Endothelial cell of umbilical vein (primary cell): ENCODE measurements around the gene TENM4. TPM values are rescaled to one million over a fixed set of nuclear protein-coding genes. Genes with fewer than 3 reads are reported as not detected.

ENCODE experiments used
- BruUV-seq: library from RNA; stranded (reverse); fragments of 400-500 nt; replicated peaks from 2 replicates; lab custom pipeline; 2021; lab: Mats Ljungman, UMichigan
- CTCF ChIA-PET: fragments of 300-600, 350-600 bp; sonication (Branson Sonifier 250); formaldehyde crosslinking; loops from one replicate; lab custom pipeline; 2021; ENCODE audit warnings: antibody characterized with exemption, inconsistent platforms; lab: Charles Lee
- POLR2A ChIA-PET: fragments of 300-600, 350-600 bp; sonication (Branson Sonifier 250); formaldehyde crosslinking; loops from one replicate; lab custom pipeline; 2021; ENCODE audit warnings: antibody characterized with exemption, inconsistent platforms; lab: Charles Lee
- DNase-seq: peaks from one replicate; pipeline ENCODE4 v3.0.0-alpha.2; 2011; ENCODE audit warnings: low read depth, low spot score
- FAIRE-seq: peaks from 2 replicates; lab custom pipeline; 2011; peaks lifted over from hg19 to GRCh38; lab: Jason Lieb, UNC
- H2AFZ ChIP-seq: 2 replicates; pipeline ENCODE4 v1.6.0; 2012; ENCODE audit warnings: low read depth, low read length, control low read depth, inconsistent platforms
- H3K27ac ChIP-seq: 2 replicates; pipeline ENCODE4 v1.5.1; 2011; ENCODE audit warnings: low read depth, mild to moderate bottlenecking, control low read depth, low read length, moderate library complexity; ENCODE audit not compliant: insufficient read depth
- H3K27me3 ChIP-seq, 2 experiments: 2 replicates each; pipeline versions ENCODE4 v1.6.0 to v1.6.1; 2011; ENCODE audit warnings: low read length in 2 of 2, mixed read lengths in 1 of 2; ENCODE audit not compliant: control insufficient read depth in 2 of 2, insufficient read depth in 2 of 2
- H3K36me3 ChIP-seq, 2 experiments: 2 replicates in 1 of 2; 3 replicates in 1 of 2; pipeline ENCODE4 v1.5.1; 2011; ENCODE audit warnings: low read length in 2 of 2, mild to moderate bottlenecking in 1 of 2, moderate library complexity in 1 of 2; ENCODE audit not compliant: control insufficient read depth in 2 of 2, insufficient read depth in 2 of 2; ENCODE audit errors: extremely low read depth in 1 of 2
- H3K4me1 ChIP-seq: 3 replicates; pipeline ENCODE4 v1.5.1; 2011; ENCODE audit warnings: mild to moderate bottlenecking, low read length; ENCODE audit not compliant: control insufficient read depth, insufficient read depth; ENCODE audit errors: extremely low read depth
- H3K4me2 ChIP-seq: 2 replicates; pipeline ENCODE4 v1.6.1; 2011; ENCODE audit warnings: low read length, control low read depth, mixed read lengths; ENCODE audit not compliant: insufficient read depth
- H3K4me3 ChIP-seq, 3 experiments: fragments of 200-600 bp in 1 of 3; sonication (generic), shearing (Covaris generic) in 1 of 3; replicated peaks in 1 of 3; 2 replicates each; pipeline ENCODE4 v1.5.1; 2011 to 2016; ENCODE audit warnings: control low read depth in 3 of 3, low read length in 3 of 3, mild to moderate bottlenecking in 2 of 3, inconsistent platforms in 1 of 3, low read depth in 1 of 3, moderate library complexity in 1 of 3; ENCODE audit not compliant: insufficient read depth in 1 of 3
- H3K79me2 ChIP-seq: 2 replicates; pipeline ENCODE4 v1.6.0; 2012; ENCODE audit warnings: low read length, inconsistent platforms; ENCODE audit not compliant: control insufficient read depth, insufficient read depth
- H3K9ac ChIP-seq: replicated peaks from 2 replicates; pipeline ENCODE3; 2011; ENCODE audit warnings: low read length, control low read depth; ENCODE audit not compliant: insufficient read depth; ENCODE audit errors: extremely low read depth
- H3K9me1 ChIP-seq: replicated peaks from 3 replicates; pipeline ENCODE4 v1.6.0; 2011; ENCODE audit warnings: mild to moderate bottlenecking, low read length; ENCODE audit not compliant: control insufficient read depth, insufficient read depth; ENCODE audit errors: extremely low read depth
- H3K9me3 ChIP-seq: replicated peaks from 2 replicates; pipeline ENCODE4 v1.5.1; 2012; ENCODE audit warnings: low read length, inconsistent platforms; ENCODE audit not compliant: control insufficient read depth, insufficient read depth
- H4K20me1 ChIP-seq: replicated peaks from 2 replicates; pipeline ENCODE3; 2011; ENCODE audit warnings: mild to moderate bottlenecking, low read length; ENCODE audit not compliant: control insufficient read depth, insufficient read depth; ENCODE audit errors: extremely low read depth
- GATA2 ChIP-seq: IDR thresholded peaks from 2 replicates; pipeline ENCODE4 v1.7.0; 2011; ENCODE audit warnings: low read depth, mild to moderate bottlenecking, moderate library complexity, mixed read lengths, low read length; ENCODE audit not compliant: insufficient read length, insufficient read depth
- JUN ChIP-seq: IDR thresholded peaks from 2 replicates; pipeline ENCODE4 v1.6.1; 2011; ENCODE audit warnings: borderline replicate concordance, low read depth; ENCODE audit not compliant: insufficient read length, insufficient read depth
- POLR2A ChIP-seq: IDR thresholded peaks from 2 replicates; pipeline ENCODE4 v1.6.1; 2012; ENCODE audit warnings: low read depth, mild to moderate bottlenecking, control low read depth, low read length
- POLR2AphosphoS5 ChIP-seq: IDR thresholded peaks from 2 replicates; pipeline ENCODE4 v1.6.1; 2012; ENCODE audit warnings: low read depth, mild to moderate bottlenecking, control low read depth, low read length, moderate library complexity; ENCODE audit not compliant: insufficient read depth
- dilution Hi-C: fragments of 300-500 bp; cut with MboI; formaldehyde crosslinking; loops from one replicate; pipeline ENCODE4 v1.15.0; 2019; ENCODE audit warnings: low sequenced_read_pairs; ENCODE audit not compliant: extremely low pct_ligation_motif_present
- intact Hi-C: fragments of 100-400 bp; cut with micrococcal nuclease; formaldehyde crosslinking; loops from one replicate; pipeline ENCODE4 v1.10.0; 2022
- polyA plus RNA-seq, 4 experiments: library from polyadenylated mRNA; depleted of rRNA in 3 of 4; stranded (reverse) in 3 of 4; unstranded in 1 of 4; fragments of >200 nt; gene quantifications; 2 replicates each; pipeline versions ENCODE4 v1.2.1 to v1.2.3, GENCODE V29; 2011 to 2012; ENCODE audit warnings: missing spikeins in 1 of 4
- total RNA-seq: library from RNA; stranded (reverse); gene quantifications from 2 replicates; pipeline ENCODE4 v1.2.3, GENCODE V29; 2021
- TF ChIP-seq, protein P1 (sequence below), 2 donors: IDR thresholded peaks; 1 replicate in 1 of 2; 2 replicates in 1 of 2; pipeline ENCODE4 v1.5.1; 2011; ENCODE audit warnings: low read length in 2 of 2, mild to moderate bottlenecking in 2 of 2, moderate library complexity in 2 of 2, control low read depth in 1 of 2, inconsistent platforms in 1 of 2, low read depth in 1 of 2; ENCODE audit not compliant: insufficient read depth in 1 of 2; ENCODE audit errors: extremely low read depth in 1 of 2

TENM4 gene
- total and polyA plus RNA-seq, 2 donors (not counting 3 experiments of a cell fraction or from before 2014, with no cell fraction given), result 0.06 to 0.27 TPM

DNA sequence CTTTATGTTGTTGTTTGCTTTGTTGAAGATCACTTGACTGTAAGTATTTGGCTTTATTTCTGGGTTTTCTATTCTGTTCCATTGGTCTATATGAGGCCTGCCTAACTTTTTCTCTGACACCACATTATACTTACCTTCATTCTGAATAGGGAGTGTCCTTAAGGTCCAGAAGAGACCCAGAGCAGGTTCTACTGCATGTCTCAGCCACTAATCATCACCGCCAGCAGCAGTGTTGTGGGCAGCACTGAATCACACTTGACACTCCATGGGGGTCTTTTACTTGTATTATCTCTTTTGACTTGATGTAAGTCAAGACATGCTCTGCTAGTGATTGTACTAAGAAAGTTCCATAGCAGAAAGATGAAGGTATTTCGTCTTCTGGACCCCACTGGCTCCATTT is 274.9 kb downstream of the TENM4 start:
- Histone ChIP-seq H3K27me3 (no peaks in the 10 kb centered on the region), H3K79me2 (no peaks in the 10 kb centered on the region), H3K4me3 (no peak overlapping the region), H2AFZ (no peak overlapping the region), H3K4me2 (no peak overlapping the region), H3K9ac (no peak overlapping the region), H3K9me3 (no peaks in the 10 kb centered on the region), H3K4me1 (no peaks in the 10 kb centered on the region), H4K20me1 (no peaks in the 10 kb centered on the region), H3K27ac (no peak overlapping the region), H3K36me3 (no peaks in the 10 kb centered on the region), H3K9me1 (no peaks in the 10 kb centered on the region)
- TF ChIP-seq, protein P1, sequence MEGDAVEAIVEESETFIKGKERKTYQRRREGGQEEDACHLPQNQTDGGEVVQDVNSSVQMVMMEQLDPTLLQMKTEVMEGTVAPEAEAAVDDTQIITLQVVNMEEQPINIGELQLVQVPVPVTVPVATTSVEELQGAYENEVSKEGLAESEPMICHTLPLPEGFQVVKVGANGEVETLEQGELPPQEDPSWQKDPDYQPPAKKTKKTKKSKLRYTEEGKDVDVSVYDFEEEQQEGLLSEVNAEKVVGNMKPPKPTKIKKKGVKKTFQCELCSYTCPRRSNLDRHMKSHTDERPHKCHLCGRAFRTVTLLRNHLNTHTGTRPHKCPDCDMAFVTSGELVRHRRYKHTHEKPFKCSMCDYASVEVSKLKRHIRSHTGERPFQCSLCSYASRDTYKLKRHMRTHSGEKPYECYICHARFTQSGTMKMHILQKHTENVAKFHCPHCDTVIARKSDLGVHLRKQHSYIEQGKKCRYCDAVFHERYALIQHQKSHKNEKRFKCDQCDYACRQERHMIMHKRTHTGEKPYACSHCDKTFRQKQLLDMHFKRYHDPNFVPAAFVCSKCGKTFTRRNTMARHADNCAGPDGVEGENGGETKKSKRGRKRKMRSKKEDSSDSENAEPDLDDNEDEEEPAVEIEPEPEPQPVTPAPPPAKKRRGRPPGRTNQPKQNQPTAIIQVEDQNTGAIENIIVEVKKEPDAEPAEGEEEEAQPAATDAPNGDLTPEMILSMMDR (IDR thresholded peaks at IDR 0.05; ENCODE audit: extremely low read depth in 1 of 2, insufficient read depth in 1 of 2, low read depth in 1 of 2, low read length in 2 of 2), result no peak
- TF ChIP-seq GATA2 (no peak), JUN (no peak)
- dilution Hi-C loops, result no loop called here
- intact Hi-C loops, result no loop called here
- FAIRE-seq (no peak), DNase-seq (no peak)
- ChIA-PET POLR2A (no interaction called here), CTCF (no interaction called here)
- no TSS peak for BruUV-seq

DNA sequence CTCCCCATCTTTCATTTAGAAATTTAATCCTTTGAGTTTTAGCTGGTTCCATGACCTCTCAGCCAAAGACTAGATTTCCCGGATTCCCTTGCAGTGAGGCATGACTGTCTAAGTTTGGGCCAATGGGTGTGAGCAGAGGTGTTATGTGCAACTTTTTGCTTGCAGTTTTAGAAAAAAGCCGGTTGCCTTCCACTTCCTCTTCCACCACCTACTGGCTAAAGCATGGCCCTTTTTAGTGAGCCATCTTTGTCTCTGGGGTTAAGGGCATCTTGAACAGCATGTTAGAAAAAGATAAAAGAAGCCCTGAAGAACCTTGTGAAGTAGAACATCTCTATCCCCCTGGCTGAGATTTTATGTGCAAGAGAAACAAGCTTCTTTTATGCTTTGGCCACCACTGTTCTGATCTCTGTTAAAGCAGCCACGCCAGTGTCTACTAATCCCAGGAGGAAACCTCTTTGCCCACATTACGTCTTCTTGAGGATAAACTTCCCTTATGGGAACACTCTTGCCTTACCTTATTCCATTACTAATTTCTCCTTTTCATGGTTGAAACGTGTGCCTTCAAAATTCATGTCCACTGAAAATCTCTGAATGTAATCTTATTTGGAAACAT is 279.9 kb downstream of the TENM4 start:
- ChIA-PET CTCF (interaction anchor here (1.8 kb wide), 1 partner anchor 516 kb away, joined by 5 read pairs; no protein-coding TSS in a partner anchor), POLR2A (no interaction called here)
- Histone ChIP-seq H3K9me3 (no peaks in the 10 kb centered on the region), H3K36me3 (no peaks in the 10 kb centered on the region), H3K4me1 (no peaks in the 10 kb centered on the region), H3K4me2 (no peak overlapping the region), H3K9me1 (no peaks in the 10 kb centered on the region), H3K9ac (no peak overlapping the region), H2AFZ (no peak overlapping the region), H3K79me2 (no peaks in the 10 kb centered on the region), H4K20me1 (no peaks in the 10 kb centered on the region), H3K27me3 (no peaks in the 10 kb centered on the region), H3K4me3 (no peak overlapping the region), H3K27ac (no peak overlapping the region)
- DNase-seq (no peak), FAIRE-seq (no peak)
- intact Hi-C loops, result no loop called here
- dilution Hi-C loops, result no loop called here
- TF ChIP-seq POLR2AphosphoS5, result no peak
- TF ChIP-seq, protein P1 (IDR thresholded peaks at IDR 0.05; ENCODE audit: extremely low read depth in 1 of 2, insufficient read depth in 1 of 2, low read depth in 1 of 2, low read length in 2 of 2), result peak in 1 of 2 donors; percentile 39
- no peak for TF ChIP-seq POLR2A
- BruUV-seq, result no TSS peak
